ENCODE data around the gene TTC23. TPM values are rescaled to one million over a fixed set of nuclear protein-coding genes. Genes with fewer than 3 reads are reported as not detected.

TTC23 gene
- total RNA-seq, 1 experiment from 2014 or later: 13.4 TPM

DNA sequence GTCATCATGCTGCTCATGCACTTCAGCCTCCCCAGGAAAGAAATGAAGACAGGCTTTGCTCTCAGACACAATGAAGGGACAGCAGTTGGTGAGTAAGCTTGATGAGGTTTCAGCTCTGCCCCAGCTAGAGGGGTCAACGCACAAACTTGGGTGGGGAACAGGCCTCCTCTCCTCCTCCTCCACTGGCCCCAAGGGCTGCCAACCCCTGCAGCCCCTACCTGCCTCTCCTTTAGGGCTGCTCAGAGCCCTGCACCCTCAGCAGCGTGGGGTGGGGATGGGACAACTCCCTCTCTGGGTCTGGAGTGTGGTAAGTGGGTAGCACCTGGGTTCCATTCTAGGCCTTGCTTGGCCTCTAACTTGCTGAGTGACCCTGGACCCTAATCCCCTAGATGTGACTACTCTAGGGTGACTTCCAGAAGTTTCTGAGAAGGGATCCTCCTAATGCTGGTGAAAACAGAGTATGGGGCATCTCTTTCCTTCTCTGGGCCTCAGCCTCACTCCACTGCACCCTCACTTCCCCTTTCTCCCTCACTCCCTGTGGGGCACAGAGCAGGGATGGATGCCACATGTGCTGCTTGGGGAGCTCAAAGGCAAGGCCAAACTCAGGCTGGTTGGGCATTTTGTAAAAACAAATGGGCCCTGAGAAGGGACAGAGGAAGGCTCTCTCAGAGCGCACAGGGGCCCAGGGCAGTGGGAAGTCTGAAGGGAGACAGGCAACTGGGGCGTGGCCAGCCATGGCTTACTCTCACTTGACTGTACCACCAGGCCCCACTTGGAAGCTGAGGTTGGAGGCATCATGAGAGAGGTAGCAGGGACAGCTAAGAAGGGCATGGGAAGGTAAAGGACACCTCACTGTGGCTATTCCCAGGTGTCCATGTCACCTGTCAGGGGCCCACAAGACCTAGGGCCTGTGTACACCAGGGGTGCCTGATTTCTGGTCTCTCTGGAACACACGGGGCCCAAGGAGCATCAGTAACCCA, 80.5 kb downstream of the TTC23 start:
- intact Hi-C loops (cut with micrococcal nuclease; ENCODE audit: unreplicated experiment): no loop called here
- ChIA-PET POLR2A (ENCODE audit: low non-redundant PET) (no interaction called here), CTCF (no interaction called here)
- no peaks in the 10 kb centered on the region for H3K36me3 ChIP-seq (ENCODE audit: insufficient read depth, low read length, poor library complexity, severe bottlenecking)
- no TSS peak for BruUV-seq (replicated peaks)
- no peaks in the 10 kb centered on the region for H3K27me3 ChIP-seq (replicated peaks; ENCODE audit: insufficient read depth, low read depth, low read length, poor library complexity)
- H3K27ac ChIP-seq (ENCODE audit: low read depth, low read length, poor library complexity, severe bottlenecking): no peak overlapping the region
- H3K9me3 ChIP-seq (ENCODE audit: low read depth, low read length, poor library complexity, severe bottlenecking): no peaks in the 10 kb centered on the region
- no peak for DNase-seq (ENCODE audit: low spot score)
- no peaks in the 10 kb centered on the region for H3K4me1 ChIP-seq (ENCODE audit: insufficient read depth, low read length, poor library complexity, severe bottlenecking)
- no peak overlapping the region for H3K4me3 ChIP-seq (ENCODE audit: low read depth, low read length, poor library complexity, severe bottlenecking)
- TF ChIP-seq, protein P1, sequence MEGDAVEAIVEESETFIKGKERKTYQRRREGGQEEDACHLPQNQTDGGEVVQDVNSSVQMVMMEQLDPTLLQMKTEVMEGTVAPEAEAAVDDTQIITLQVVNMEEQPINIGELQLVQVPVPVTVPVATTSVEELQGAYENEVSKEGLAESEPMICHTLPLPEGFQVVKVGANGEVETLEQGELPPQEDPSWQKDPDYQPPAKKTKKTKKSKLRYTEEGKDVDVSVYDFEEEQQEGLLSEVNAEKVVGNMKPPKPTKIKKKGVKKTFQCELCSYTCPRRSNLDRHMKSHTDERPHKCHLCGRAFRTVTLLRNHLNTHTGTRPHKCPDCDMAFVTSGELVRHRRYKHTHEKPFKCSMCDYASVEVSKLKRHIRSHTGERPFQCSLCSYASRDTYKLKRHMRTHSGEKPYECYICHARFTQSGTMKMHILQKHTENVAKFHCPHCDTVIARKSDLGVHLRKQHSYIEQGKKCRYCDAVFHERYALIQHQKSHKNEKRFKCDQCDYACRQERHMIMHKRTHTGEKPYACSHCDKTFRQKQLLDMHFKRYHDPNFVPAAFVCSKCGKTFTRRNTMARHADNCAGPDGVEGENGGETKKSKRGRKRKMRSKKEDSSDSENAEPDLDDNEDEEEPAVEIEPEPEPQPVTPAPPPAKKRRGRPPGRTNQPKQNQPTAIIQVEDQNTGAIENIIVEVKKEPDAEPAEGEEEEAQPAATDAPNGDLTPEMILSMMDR (conservative IDR thresholded peaks at IDR 0.05; ENCODE audit: low read depth, low read length): no peak
- TF ChIP-seq EZH2 (IDR thresholded peaks at IDR 0.05; ENCODE audit: borderline replicate concordance, low read depth, low read length, poor library complexity, severe bottlenecking): no peak

DNA sequence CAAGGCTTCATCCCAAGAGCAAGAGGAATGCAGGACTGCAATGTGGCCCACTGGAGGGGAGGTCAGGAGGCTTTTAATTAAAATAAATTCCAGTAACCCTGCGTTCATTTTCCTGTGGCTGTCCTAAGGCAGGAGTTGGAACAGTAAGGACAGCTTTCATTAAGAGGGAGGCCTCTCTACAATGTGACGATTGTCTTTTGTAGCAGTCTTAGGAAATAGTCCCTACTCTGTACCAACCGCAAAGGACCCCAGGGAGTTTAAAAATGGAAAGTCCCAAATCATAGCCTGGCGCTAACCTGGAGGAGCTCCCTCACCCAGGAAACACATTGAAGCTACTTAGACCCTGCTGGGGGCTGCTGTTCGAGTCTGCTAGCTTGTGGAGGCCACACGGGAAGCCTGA, 81.7 kb downstream of the TTC23 start:
- intact Hi-C loops (cut with micrococcal nuclease; ENCODE audit: unreplicated experiment): no loop called here
- CTCF ChIA-PET: no interaction called here
- TF ChIP-seq EZH2 (IDR thresholded peaks at IDR 0.05; ENCODE audit: borderline replicate concordance, low read depth, low read length, poor library complexity, severe bottlenecking): no peak
- TF ChIP-seq, protein P1 (conservative IDR thresholded peaks at IDR 0.05; ENCODE audit: low read depth, low read length): no peak
- no peak overlapping the region for H3K27ac ChIP-seq (ENCODE audit: low read depth, low read length, poor library complexity, severe bottlenecking)
- no peaks in the 10 kb centered on the region for H3K27me3 ChIP-seq (replicated peaks; ENCODE audit: insufficient read depth, low read depth, low read length, poor library complexity)
- H3K9me3 ChIP-seq (ENCODE audit: low read depth, low read length, poor library complexity, severe bottlenecking): no peaks in the 10 kb centered on the region
- POLR2A ChIA-PET (ENCODE audit: low non-redundant PET): no interaction called here
- no peaks in the 10 kb centered on the region for H3K4me1 ChIP-seq (ENCODE audit: insufficient read depth, low read length, poor library complexity, severe bottlenecking)
- DNase-seq (ENCODE audit: low spot score): no peak
- no peak overlapping the region for H3K4me3 ChIP-seq (ENCODE audit: low read depth, low read length, poor library complexity, severe bottlenecking)
- H3K36me3 ChIP-seq (ENCODE audit: insufficient read depth, low read length, poor library complexity, severe bottlenecking): no peaks in the 10 kb centered on the region
- no TSS peak for BruUV-seq (replicated peaks)

DNA sequence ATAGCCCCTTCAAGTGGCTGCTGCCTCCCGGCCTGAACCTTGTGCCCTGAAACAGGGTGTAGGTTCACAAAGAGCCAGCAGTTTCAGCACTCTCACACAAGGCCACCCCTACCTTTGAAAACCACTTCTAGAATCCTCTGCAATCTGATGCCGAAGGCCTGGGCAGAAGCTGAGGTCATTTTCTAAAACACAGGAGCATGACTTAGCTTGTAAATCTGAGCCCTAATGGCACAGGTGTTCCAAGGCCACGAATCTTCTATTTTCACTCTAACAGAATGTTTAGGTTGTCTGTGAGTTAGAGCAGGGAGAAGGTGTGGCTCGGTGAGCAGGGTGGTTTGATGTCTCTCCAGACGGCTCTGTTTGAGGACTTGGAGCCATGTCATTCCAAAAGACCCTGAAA, 82.2 kb downstream of the TTC23 start:
- ChIA-PET CTCF (no interaction called here), POLR2A (ENCODE audit: low non-redundant PET) (no interaction called here)
- Histone ChIP-seq H3K9me3 (ENCODE audit: low read depth, low read length, poor library complexity, severe bottlenecking) (no peaks in the 10 kb centered on the region), H3K36me3 (ENCODE audit: insufficient read depth, low read length, poor library complexity, severe bottlenecking) (no peaks in the 10 kb centered on the region), H3K4me3 (ENCODE audit: low read depth, low read length, poor library complexity, severe bottlenecking) (no peak overlapping the region), H3K27me3 (replicated peaks; ENCODE audit: insufficient read depth, low read depth, low read length, poor library complexity) (no peaks in the 10 kb centered on the region), H3K27ac (ENCODE audit: low read depth, low read length, poor library complexity, severe bottlenecking) (no peak overlapping the region), H3K4me1 (ENCODE audit: insufficient read depth, low read length, poor library complexity, severe bottlenecking) (no peaks in the 10 kb centered on the region)
- no peak for DNase-seq (ENCODE audit: low spot score)
- no TSS peak for BruUV-seq (replicated peaks)
- intact Hi-C loops (cut with micrococcal nuclease; ENCODE audit: unreplicated experiment): no loop called here
- no peak for TF ChIP-seq EZH2 (IDR thresholded peaks at IDR 0.05; ENCODE audit: borderline replicate concordance, low read depth, low read length, poor library complexity, severe bottlenecking)
- TF ChIP-seq, protein P1 (conservative IDR thresholded peaks at IDR 0.05; ENCODE audit: low read depth, low read length): no peak
